Kidney epithelial cell (primary cell): ENCODE results near the gene ANKRD55. TPM values are rescaled to one million over a fixed set of nuclear protein-coding genes. Genes with fewer than 3 reads are reported as not detected.

Source experiments
- DNase-seq: peaks from one replicate; pipeline ENCODE4 v3.0.0-alpha.2; 2010; ENCODE audit warnings: low read depth
- H3K27me3 ChIP-seq: 2 replicates; pipeline ENCODE4 v1.6.0; 2011; ENCODE audit warnings: low read length; ENCODE audit not compliant: control insufficient read depth, insufficient read depth
- H3K36me3 ChIP-seq: 2 replicates; pipeline ENCODE4 v1.5.1; 2011; ENCODE audit warnings: low read length; ENCODE audit not compliant: control insufficient read depth, insufficient read depth
- H3K4me3 ChIP-seq: 2 replicates; pipeline ENCODE4 v1.5.1; 2011; ENCODE audit warnings: low read depth, mild to moderate bottlenecking, control low read depth, low read length
- CTCF ChIP-seq: IDR thresholded peaks from 2 replicates; pipeline ENCODE4 v1.5.1; 2011; ENCODE audit warnings: mild to moderate bottlenecking, moderate library complexity, low read length, control low read depth, inconsistent platforms; ENCODE audit not compliant: insufficient read depth, poor library complexity, severe bottlenecking
- total RNA-seq: library from RNA; depleted of rRNA; stranded (reverse); fragments of >200 nt; gene quantifications from 2 replicates; pipeline ENCODE4 v1.2.3, GENCODE V29; 2015

ANKRD55 gene
- total RNA-seq, 1 donor from 2014 or later = not detected

- Histone ChIP-seq H3K36me3 (no peaks in the 10 kb centered on the region), H3K27me3 (no peaks in the 10 kb centered on the region), H3K4me3 (no peak overlapping the region)
- no peak for DNase-seq
- no peak for TF ChIP-seq CTCF
Measured at GRCh38 chr5:56145511-56145910, 87.6 kb downstream of the ANKRD55 start.

GRCh38 chr5:56145106-56145505 is 88.0 kb downstream of the ANKRD55 start:
- DNase-seq = no peak
- H3K36me3 ChIP-seq = no peaks in the 10 kb centered on the region
- H3K27me3 ChIP-seq = no peaks in the 10 kb centered on the region
- H3K4me3 ChIP-seq = no peak overlapping the region
- no peak for TF ChIP-seq CTCF

GRCh38 chr5:56144211-56144610 is 88.9 kb downstream of the ANKRD55 start:
- no peak for TF ChIP-seq CTCF
- no peaks in the 10 kb centered on the region for H3K27me3 ChIP-seq
- no peak for DNase-seq
- H3K36me3 ChIP-seq = no peaks in the 10 kb centered on the region
- H3K4me3 ChIP-seq = no peak overlapping the region

GRCh38 chr5:56143373-56143714 is 89.8 kb downstream of the ANKRD55 start:
- no peaks in the 10 kb centered on the region for H3K36me3 ChIP-seq
- no peak for TF ChIP-seq CTCF
- no peaks in the 10 kb centered on the region for H3K27me3 ChIP-seq
- no peak overlapping the region for H3K4me3 ChIP-seq
- no peak for DNase-seq

GRCh38 chr5:56142614-56143372 is 90.3 kb downstream of the ANKRD55 start:
- no peak for TF ChIP-seq CTCF
- no peak for DNase-seq
- no peaks in the 10 kb centered on the region for H3K36me3 ChIP-seq
- no peak overlapping the region for H3K4me3 ChIP-seq
- H3K27me3 ChIP-seq = no peaks in the 10 kb centered on the region

- Histone ChIP-seq H3K27me3 (no peaks in the 10 kb centered on the region), H3K36me3 (no peaks in the 10 kb centered on the region), H3K4me3 (no peak overlapping the region)
- DNase-seq = no peak
- no peak for TF ChIP-seq CTCF
Measured at GRCh38 chr5:56142233-56142613, 90.9 kb downstream of the ANKRD55 start.
